Ascending aorta (tissue), 2 donors: Measurements from ENCODE around the gene FOXP1. TPM values are rescaled to one million over a fixed set of nuclear protein-coding genes. Genes with fewer than 3 reads are reported as not detected.
A peak's percentile ranks its signal among the peaks of the same experiment; 100 is the strongest.

Experiments
- DNase-seq, 2 donors: peaks; one replicate each; pipeline ENCODE4 v3.0.0-alpha.2; 2019; ENCODE audit warnings: low spot score in 2 of 2
- H3K27ac ChIP-seq, 2 donors: fragments of 200-600 bp; sonication (generic); one replicate each; pipeline ENCODE4 v1.5.1; 2016 to 2017; ENCODE audit warnings: mild to moderate bottlenecking in 1 of 2
- H3K27me3 ChIP-seq: fragments of 200-600 bp; sonication (generic); one replicate; pipeline ENCODE4 v1.5.1; 2017
- H3K36me3 ChIP-seq, 2 donors: fragments of 200-600 bp; sonication (generic); one replicate each; pipeline ENCODE4 v1.5.1; 2016
- H3K4me1 ChIP-seq, 2 donors: fragments of 200-600 bp; sonication (generic); one replicate each; pipeline ENCODE4 v1.5.1; 2016 to 2017; ENCODE audit warnings: mild to moderate bottlenecking in 1 of 2
- H3K4me3 ChIP-seq, 2 donors: fragments of 200-600 bp; sonication (generic); one replicate each; pipeline ENCODE4 v1.5.1; 2016 to 2017; ENCODE audit warnings: mild to moderate bottlenecking in 1 of 2
- H3K9me3 ChIP-seq, 2 donors: fragments of 200-600 bp; sonication (generic); one replicate each; pipeline ENCODE4 v1.5.1; 2016
- intact Hi-C: fragments of 100-400 bp; cut with DNase I; formaldehyde crosslinking; loops from one replicate; pipeline ENCODE4 v1.15.1; 2023
- total RNA-seq: library from RNA; depleted of rRNA; stranded (reverse); fragments of >200 nt; gene quantifications from one replicate; pipeline ENCODE4 v1.1.0, GENCODE V29; 2016
- TF ChIP-seq, protein P1 (sequence below), 3 experiments: fragments of 200-600 bp in 2 of 3; fragments of 450-650 bp in 1 of 3; sonication (generic) in 2 of 3; IDR thresholded peaks; one replicate each; pipeline ENCODE4 v1.5.1; 2016 to 2019; ENCODE audit warnings: antibody characterized with exemption in 3 of 3, mild to moderate bottlenecking in 1 of 3, moderate library complexity in 1 of 3

FOXP1 gene
- total RNA-seq, 1 donor from 2014 or later = 171 TPM

DNA sequence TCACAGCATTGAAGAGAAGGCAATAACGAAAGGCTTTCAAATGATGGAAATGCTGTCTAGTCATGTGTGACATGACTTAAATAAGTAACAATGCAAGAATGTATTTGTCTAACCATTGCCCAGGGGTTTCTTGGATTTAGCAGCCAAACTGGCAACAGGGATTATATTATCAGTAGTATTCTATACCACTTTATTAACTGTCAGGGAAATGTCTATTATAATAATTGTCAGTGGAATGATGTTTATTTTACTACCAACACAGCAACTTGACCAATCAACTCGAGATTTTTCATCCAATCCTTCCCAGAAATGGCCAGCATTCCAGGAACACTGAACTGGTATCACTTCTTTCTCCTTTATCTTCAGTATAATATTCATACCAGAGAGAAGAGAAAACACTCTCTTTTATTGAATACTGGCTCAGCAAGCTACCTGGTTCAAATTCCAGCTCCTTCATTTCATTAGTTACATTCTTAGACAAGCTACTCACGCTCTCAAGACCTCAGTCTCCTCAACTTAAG is 66.2 kb downstream of the FOXP1 start:
- TF ChIP-seq, protein P1, sequence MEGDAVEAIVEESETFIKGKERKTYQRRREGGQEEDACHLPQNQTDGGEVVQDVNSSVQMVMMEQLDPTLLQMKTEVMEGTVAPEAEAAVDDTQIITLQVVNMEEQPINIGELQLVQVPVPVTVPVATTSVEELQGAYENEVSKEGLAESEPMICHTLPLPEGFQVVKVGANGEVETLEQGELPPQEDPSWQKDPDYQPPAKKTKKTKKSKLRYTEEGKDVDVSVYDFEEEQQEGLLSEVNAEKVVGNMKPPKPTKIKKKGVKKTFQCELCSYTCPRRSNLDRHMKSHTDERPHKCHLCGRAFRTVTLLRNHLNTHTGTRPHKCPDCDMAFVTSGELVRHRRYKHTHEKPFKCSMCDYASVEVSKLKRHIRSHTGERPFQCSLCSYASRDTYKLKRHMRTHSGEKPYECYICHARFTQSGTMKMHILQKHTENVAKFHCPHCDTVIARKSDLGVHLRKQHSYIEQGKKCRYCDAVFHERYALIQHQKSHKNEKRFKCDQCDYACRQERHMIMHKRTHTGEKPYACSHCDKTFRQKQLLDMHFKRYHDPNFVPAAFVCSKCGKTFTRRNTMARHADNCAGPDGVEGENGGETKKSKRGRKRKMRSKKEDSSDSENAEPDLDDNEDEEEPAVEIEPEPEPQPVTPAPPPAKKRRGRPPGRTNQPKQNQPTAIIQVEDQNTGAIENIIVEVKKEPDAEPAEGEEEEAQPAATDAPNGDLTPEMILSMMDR (IDR thresholded peaks at IDR 0.05) = no peak

DNA sequence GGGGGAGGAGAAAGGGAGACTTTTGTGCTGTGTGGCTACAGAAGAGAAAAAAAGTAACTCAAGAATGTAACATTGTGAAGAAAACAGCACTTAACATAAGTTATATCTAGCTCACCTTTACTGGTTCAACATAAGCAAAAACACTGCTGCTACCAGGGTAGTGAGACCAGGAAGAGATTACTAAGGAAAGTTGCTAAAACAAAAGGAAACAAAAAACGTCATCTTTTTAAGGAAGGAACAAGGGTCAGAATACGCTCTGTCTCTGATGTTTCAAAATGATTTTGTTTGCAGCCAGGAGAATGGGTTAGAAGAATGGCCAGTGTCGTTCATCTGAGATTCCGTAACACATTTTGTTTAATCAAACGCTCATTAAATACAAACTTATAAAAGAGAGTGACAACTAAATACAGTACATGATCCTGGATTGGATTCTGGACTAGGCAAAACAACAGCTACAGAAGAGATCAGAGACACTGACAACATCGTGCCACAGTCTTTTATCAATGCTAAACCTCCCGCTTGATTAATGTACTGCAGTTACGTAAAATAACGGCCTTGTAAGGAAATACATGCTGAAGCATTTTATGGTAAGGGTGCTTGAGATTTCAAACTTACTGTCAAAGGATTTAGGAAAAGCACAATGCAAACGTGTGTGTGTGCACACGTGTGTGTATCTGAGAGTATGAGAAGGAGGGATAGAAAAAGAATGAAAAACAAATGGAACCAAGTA is 67.7 kb downstream of the FOXP1 start:
- no peaks in the 10 kb centered on the region for H3K36me3 ChIP-seq
- intact Hi-C loops = no loop called here
- TF ChIP-seq, protein P1 (IDR thresholded peaks at IDR 0.05) = no peak
- H3K9me3 ChIP-seq = no peaks in the 10 kb centered on the region
- DNase-seq = no peak
- peak overlapping the region in 1 of 2 donors; percentile 9 for H3K4me3 ChIP-seq
- H3K27ac ChIP-seq = peak overlapping the region in 1 of 2 donors; percentile 10
- H3K4me1 ChIP-seq = peaks cover 0 to 18% of the 10 kb centered on the region in 2 donors
- H3K27me3 ChIP-seq = no peaks in the 10 kb centered on the region

More for the DNA sequence above, 66.2 kb downstream of the FOXP1 start:
- H3K36me3 ChIP-seq = no peaks in the 10 kb centered on the region
- peaks cover 0 to 21% of the 10 kb centered on the region in 2 donors for H3K4me1 ChIP-seq
- H3K27ac ChIP-seq = peak overlapping the region; percentile 25 to 52
- DNase-seq = no peak
- no peak overlapping the region for H3K4me3 ChIP-seq
- no peaks in the 10 kb centered on the region for H3K27me3 ChIP-seq
- intact Hi-C loops = no loop called here
- no peaks in the 10 kb centered on the region for H3K9me3 ChIP-seq

DNA sequence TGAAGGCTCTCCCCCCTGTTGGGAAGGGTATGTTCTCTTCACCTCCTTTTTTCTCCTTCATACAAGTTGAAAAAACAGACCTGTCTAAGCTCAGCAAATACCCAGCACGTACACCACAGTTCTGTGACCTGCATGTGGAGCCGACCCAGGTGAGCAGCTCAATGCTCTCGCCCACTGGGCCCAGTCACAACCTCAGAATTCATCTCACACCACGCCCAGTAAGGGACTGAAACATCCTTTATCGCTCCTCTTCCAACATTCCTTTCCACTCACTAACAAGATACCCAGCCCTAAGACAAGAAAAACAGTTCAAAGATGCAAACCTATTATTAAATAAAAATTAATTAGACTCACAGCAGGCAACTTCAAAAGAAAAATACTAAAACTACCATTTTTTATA is 68.9 kb downstream of the FOXP1 start:
- TF ChIP-seq, protein P1 (IDR thresholded peaks at IDR 0.05) = no peak
- H3K4me3 ChIP-seq = no peak overlapping the region
- H3K27me3 ChIP-seq = no peaks in the 10 kb centered on the region
- peaks cover 0 to 23% of the 10 kb centered on the region in 2 donors for H3K4me1 ChIP-seq
- H3K36me3 ChIP-seq = no peaks in the 10 kb centered on the region
- no peaks in the 10 kb centered on the region for H3K9me3 ChIP-seq
- intact Hi-C loops = no loop called here
- no peak overlapping the region for H3K27ac ChIP-seq
- no peak for DNase-seq

DNA sequence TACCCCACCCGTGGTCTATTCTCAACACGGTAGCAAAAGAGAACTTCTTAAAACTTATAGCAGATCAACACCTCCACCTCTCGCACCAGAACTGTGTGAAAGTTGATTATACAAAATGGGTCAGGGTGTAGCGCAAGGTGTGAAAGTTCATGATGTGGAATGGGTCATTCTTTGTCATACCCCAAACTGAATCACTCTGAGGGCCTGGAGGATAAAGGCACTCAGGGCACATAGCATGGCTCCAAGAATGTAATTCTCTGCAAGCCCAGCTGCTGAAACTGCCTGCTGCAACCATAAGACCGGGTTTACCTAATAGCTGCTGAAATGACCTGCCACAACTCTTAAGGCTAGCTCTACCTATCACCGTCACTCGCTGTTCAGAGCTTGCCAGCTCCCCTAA is 70.0 kb downstream of the FOXP1 start:
- no peak for DNase-seq
- Histone ChIP-seq H3K9me3 (no peaks in the 10 kb centered on the region), H3K4me1 (peaks cover 0 to 23% of the 10 kb centered on the region in 2 donors), H3K27me3 (no peaks in the 10 kb centered on the region), H3K36me3 (no peaks in the 10 kb centered on the region), H3K4me3 (no peak overlapping the region), H3K27ac (peak overlapping the region in 1 of 2 donors; percentile 59)
- TF ChIP-seq, protein P1 (IDR thresholded peaks at IDR 0.05) = no peak
- intact Hi-C loops = no loop called here

DNA sequence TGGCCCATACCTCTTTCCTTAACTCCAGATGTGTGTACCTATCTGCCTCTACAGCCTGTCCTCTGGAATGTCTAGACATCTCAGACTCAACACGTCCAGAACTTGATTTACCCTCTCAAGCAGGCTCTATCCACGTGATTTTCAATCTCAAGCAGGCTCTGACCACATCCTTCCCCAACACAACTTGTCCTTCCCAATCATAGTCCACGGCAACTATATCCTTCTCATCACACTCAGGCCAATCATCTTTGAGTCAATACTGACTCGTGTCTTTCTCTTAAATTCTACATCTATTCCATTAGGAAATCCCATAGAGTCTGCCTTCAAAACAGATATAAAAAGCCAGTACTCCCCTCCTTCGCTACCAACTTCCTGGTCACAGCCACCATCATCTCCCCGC is 70.4 kb downstream of the FOXP1 start:
- H3K27me3 ChIP-seq = no peaks in the 10 kb centered on the region
- H3K4me3 ChIP-seq = no peak overlapping the region
- TF ChIP-seq, protein P1 (IDR thresholded peaks at IDR 0.05) = no peak
- H3K4me1 ChIP-seq = peaks cover 0 to 23% of the 10 kb centered on the region in 2 donors
- no peak for DNase-seq
- H3K36me3 ChIP-seq = no peaks in the 10 kb centered on the region
- no peaks in the 10 kb centered on the region for H3K9me3 ChIP-seq
- intact Hi-C loops = no loop called here
- H3K27ac ChIP-seq = peak overlapping the region in 1 of 2 donors; percentile 59
